ENCODE measurements around the gene SRP68.

SRP68 gene

DNA sequence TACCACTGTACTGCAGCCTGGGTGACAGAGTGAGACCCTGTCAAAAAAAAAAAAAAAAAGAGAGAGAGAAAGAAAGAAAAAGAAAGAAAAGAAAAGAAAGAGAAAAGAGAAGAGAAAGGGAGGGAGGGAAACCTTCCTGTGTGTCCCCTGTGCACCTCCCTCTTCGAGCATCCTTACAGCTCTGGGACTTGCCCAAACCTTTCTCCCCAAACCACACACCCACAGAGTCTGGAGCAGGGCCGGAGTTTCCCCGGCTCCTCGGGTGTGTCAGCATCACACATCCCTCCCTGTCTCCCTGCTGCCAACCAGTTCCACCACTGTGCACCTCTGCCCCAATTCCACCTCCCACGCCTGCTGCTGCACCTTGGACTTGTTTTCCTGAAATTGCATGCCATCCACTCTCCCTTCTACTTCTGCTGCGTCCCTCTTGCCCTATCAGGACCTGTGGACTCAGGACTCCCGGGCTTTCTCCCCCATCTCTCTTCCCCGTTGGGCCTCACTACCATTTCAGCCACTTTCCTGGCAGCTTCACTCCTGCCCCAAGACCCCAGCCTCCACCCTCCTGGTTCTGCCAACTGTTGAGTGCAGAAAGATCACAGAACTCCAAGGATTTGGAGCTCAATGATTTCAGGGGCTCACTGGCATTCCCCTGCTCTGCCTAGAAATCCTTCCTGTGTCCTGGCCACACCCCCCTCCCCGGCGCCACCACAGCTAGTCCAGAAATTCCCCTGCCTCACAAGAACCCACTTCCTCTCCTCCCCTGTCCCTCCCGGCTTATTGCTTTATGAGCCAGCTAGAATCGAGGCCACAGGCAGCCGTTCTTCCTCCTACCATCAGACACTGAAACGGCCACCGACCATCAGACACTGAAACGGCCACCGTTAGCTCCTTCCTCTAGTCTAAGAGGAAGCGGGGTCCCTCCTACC lies 75.4 kb downstream of the SRP68 start:
- peak; percentile 31 for DNase-seq

DNA sequence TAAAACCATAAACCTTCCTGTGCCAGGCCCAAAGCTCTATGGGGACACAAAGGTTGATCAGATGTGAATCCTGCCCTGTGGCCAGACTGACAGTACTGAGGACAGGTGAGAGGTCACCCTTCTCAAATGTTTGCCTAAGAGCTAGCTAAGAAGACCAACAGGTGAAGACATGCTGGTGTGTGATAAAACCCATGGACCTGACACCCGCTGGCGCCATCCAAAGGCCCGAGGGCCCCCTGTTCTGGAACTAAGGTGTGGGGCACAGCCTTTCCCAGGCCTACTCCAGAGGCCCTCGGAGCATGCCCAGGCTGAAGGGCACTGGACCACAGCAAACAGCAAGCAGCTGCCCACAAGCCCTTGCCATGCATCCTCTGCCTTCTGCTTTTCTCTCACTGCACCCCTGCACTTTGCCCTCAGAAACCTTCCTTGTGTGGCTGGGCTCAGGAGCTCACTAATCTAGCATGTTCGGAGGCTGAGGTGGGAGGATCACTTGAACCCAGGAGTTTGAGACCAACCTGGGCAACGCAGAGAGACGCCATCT lies 76.9 kb downstream of the SRP68 start:
- no peak for DNase-seq

DNA sequence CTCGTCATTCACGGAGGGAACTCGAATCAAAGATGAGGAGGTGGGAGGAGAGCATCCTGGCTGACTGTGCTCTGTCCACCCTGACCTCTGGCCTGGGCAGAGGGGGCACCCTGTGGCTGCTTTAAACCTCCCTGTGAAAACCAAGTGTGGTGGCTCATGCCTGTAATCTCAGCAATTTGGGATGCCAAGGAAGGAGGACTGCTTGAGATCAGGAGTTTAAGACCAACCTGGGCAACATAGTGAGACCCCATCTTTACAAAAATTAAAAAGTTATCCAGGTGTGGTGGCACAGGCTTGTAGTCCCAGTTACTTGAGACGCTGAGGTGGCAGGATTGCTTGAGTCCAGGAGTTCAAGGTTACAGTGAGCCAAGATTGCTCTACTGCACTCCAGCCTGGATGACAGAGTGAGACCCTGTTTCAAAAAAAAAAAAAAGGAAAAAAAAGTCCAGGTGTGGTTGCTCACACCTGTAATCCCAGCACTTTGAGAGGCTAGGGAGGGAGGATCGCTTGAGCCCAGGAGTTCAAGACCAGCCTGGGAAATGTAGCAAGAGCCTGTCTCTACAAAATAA lies 77.4 kb downstream of the SRP68 start:
- DNase-seq: no peak

DNA sequence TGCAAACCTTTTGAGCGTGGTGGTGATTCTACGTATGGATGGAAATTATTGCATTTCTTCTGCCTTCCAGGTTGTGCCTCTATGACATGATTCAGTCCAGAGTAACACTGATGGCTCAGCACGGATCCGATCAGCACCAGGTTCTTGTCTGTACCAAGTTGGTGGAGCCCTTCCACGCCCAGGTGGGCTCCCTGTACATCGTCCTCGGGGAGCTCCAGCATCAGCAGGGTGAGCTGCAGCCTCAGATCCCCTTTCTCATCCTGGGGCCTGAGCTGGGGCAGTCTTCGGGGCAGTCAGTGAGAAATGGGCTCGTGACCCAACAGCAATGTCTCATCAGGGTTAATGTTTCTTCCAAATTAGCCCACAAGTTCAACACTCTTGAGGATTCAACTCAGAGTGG lies 80.9 kb downstream of the SRP68 start:
- no peak for DNase-seq
